Measurements from ENCODE around the gene OR4N5. TPM values are rescaled to one million over a fixed set of nuclear protein-coding genes. Genes with fewer than 3 reads are reported as not detected.

The OR4N5 gene
- polyA plus RNA-seq, 3 donors from 2014 or later: not detected

DNA sequence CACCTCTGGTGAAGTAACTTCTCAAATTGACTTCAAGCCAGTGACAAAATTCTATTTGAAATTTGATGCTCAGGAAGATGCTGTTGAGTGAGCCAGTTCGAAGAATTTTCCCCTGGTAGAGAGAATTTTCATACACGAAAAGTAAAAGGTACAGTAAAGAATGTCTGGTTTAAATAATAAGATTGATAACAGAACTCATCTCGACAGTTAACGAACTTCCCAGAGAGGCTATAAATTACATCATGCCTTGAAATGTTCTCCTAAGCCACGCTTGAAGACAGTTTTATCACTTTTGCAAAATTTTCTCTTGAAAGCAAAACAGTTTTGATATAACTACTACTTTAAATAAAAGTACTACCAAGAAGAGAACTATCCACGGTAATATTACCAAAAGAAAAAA is 37.7 kb downstream of the OR4N5 start:
- no peak overlapping the region for H3K4me3 Mint-ChIP-seq
- peaks cover 0 to 5% (median 2%) of the 10 kb centered on the region in 3 donors for H3K27me3 Mint-ChIP-seq (ENCODE audit: low read depth in 3 of 3)
- H3K36me3 Mint-ChIP-seq: no peaks in the 10 kb centered on the region
- no peak overlapping the region for H3K27ac Mint-ChIP-seq
- DNase-seq: no peak
- H3K4me1 Mint-ChIP-seq: no peaks in the 10 kb centered on the region
- H3K9me3 Mint-ChIP-seq: peaks cover 0 to 3% (median 0%) of the 10 kb centered on the region in 6 donors

- Mint-ChIP-seq H3K9me3 (peaks cover 0 to 3% (median 0%) of the 10 kb centered on the region in 6 donors), H3K27me3 (ENCODE audit: low read depth in 3 of 3) (peaks cover 0 to 5% (median 2%) of the 10 kb centered on the region in 3 donors), H3K27ac (no peak overlapping the region), H3K4me1 (no peaks in the 10 kb centered on the region), H3K4me3 (no peak overlapping the region), H3K36me3 (no peaks in the 10 kb centered on the region)
- no peak for DNase-seq
Observed at GRCh38 chr14:20177433-20177974, 38.9 kb downstream of the OR4N5 start.

- Mint-ChIP-seq H3K36me3 (no peaks in the 10 kb centered on the region), H3K9me3 (peaks cover 0 to 3% (median 0%) of the 10 kb centered on the region in 6 donors), H3K4me1 (no peaks in the 10 kb centered on the region), H3K4me3 (no peak overlapping the region), H3K27me3 (ENCODE audit: low read depth in 3 of 3) (peaks cover 0 to 5% (median 2%) of the 10 kb centered on the region in 3 donors), H3K27ac (no peak overlapping the region)
- no peak for DNase-seq
Observed at GRCh38 chr14:20179218-20179617, 40.6 kb downstream of the OR4N5 start.

- no peak for DNase-seq
- H3K27ac Mint-ChIP-seq: no peak overlapping the region
- H3K4me3 Mint-ChIP-seq: no peak overlapping the region
- H3K9me3 Mint-ChIP-seq: peaks cover 0 to 3% (median 0%) of the 10 kb centered on the region in 6 donors
- no peaks in the 10 kb centered on the region for H3K36me3 Mint-ChIP-seq
- H3K27me3 Mint-ChIP-seq (ENCODE audit: low read depth in 3 of 3): peaks cover 0 to 5% (median 2%) of the 10 kb centered on the region in 3 donors
- no peaks in the 10 kb centered on the region for H3K4me1 Mint-ChIP-seq
Observed at GRCh38 chr14:20179880-20180279, 41.3 kb downstream of the OR4N5 start.

GRCh38 chr14:20180486-20180885 is 41.9 kb downstream of the OR4N5 start:
- Mint-ChIP-seq H3K36me3 (no peaks in the 10 kb centered on the region), H3K4me3 (no peak overlapping the region), H3K27me3 (ENCODE audit: low read depth in 3 of 3) (peaks cover 0 to 2% (median 2%) of the 10 kb centered on the region in 3 donors), H3K27ac (no peak overlapping the region), H3K9me3 (peaks cover 0 to 3% (median 0%) of the 10 kb centered on the region in 6 donors), H3K4me1 (no peaks in the 10 kb centered on the region)
- DNase-seq: no peak

DNA sequence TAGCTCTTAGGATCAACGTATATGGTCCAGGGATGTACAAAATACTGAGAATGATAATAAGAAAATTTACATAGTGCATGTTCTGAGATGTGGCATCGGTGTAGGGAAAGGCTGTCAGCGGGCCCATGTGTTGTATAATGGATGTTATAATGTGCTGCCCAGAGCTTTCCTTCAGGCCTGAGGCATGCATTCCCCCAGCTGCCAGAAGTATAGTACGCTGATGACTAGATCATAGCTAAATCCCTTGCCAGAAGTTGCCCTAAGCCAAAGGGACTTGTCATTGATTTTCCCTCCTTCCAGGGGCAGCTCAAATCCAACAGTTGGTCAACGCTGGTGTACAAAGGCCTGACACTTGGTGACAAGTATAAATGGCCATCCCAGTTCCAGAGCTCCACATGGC is 45.6 kb downstream of the OR4N5 start:
- Mint-ChIP-seq H3K27ac (no peak overlapping the region), H3K4me3 (no peak overlapping the region), H3K27me3 (ENCODE audit: low read depth in 3 of 3) (peaks cover 0 to 2% (median 2%) of the 10 kb centered on the region in 3 donors), H3K9me3 (peaks cover 0 to 2% (median 0%) of the 10 kb centered on the region in 6 donors), H3K36me3 (no peaks in the 10 kb centered on the region), H3K4me1 (no peaks in the 10 kb centered on the region)
- no peak for DNase-seq

DNA sequence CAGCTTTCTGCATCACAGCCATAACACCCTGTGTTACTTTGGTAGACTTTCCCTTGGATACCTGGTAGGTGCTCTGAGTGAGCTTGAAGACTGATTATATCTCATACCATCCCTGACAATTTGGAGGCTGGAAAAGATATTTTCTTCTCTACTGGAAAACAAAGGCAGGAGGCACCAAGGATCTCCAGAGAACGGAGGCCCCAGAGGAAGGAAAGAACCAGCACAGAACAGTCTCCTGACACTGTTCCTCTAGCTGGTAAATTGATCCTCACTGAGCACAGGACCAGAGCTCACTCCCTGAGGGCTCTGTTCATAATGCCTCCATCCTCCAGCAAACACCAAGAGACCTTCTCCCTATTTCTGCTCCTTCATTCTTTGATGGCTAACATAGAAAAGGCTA is 52.0 kb downstream of the OR4N5 start, which contains the start of gene OR11G2:
Gene OR11G2 (plus strand): TSS at position 301 of the 400 bp plus-strand sequence. CDS start 6,542 bp downstream, outside the sequence.
- no peaks in the 10 kb centered on the region for H3K36me3 Mint-ChIP-seq
- no peak within 1 kb of the TSS for H3K4me3 Mint-ChIP-seq
- H3K27ac Mint-ChIP-seq: no peak within 1 kb of the TSS
- H3K9me3 Mint-ChIP-seq: peaks cover 0 to 2% (median 0%) of the 10 kb centered on the region in 6 donors
- H3K27me3 Mint-ChIP-seq (ENCODE audit: low read depth in 3 of 3): peaks cover 2 to 4% (median 2%) of the 10 kb centered on the region in 3 donors
- H3K4me1 Mint-ChIP-seq: no peaks in the 10 kb centered on the region
- DNase-seq: no peak

DNA sequence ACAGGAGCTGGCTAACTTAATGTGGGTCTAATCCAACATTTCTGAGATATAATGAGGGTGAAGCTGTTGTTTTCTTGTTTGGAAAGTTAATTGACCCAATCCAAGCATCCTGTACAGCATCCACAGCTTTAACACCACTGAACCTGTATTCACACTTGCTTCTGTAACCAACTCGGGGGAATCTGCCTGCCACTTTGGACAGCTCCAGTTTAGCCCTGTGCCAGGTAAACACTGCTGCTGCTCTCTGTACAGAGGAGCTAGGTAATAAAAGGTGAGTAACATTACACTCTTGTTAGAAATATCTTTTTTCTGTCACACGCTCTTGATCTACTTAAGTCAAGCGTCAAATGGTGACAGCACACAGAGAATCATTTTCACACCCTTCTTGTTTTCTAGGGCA is 52.8 kb downstream of the OR4N5 start:
- peaks cover 0 to 2% (median 0%) of the 10 kb centered on the region in 6 donors for H3K9me3 Mint-ChIP-seq
- DNase-seq: no peak
- no peaks in the 10 kb centered on the region for H3K4me1 Mint-ChIP-seq
- no peak overlapping the region for H3K4me3 Mint-ChIP-seq
- peaks cover 2 to 4% (median 2%) of the 10 kb centered on the region in 3 donors for H3K27me3 Mint-ChIP-seq (ENCODE audit: low read depth in 3 of 3)
- no peak overlapping the region for H3K27ac Mint-ChIP-seq
- no peaks in the 10 kb centered on the region for H3K36me3 Mint-ChIP-seq

GRCh38 chr14:20194101-20194500 is 55.5 kb downstream of the OR4N5 start:
- Mint-ChIP-seq H3K9me3 (no peaks in the 10 kb centered on the region), H3K27me3 (ENCODE audit: low read depth in 3 of 3) (peaks cover 2 to 6% (median 2%) of the 10 kb centered on the region in 3 donors), H3K36me3 (no peaks in the 10 kb centered on the region), H3K4me3 (no peak overlapping the region), H3K4me1 (no peaks in the 10 kb centered on the region), H3K27ac (no peak overlapping the region)
- no peak for DNase-seq

Other genes with a start within 250 kb of the OR4N5 start
- not detected for gene OR4K5, start 218.2 kb upstream of the OR4N5 start, polyA plus RNA-seq
- not detected for gene OR4K1, start 207.9 kb upstream of the OR4N5 start, polyA plus RNA-seq
- not detected for gene OR4K15, start 163.2 kb upstream of the OR4N5 start, polyA plus RNA-seq
- not detected for gene OR4Q2, start 136.7 kb upstream of the OR4N5 start, polyA plus RNA-seq
- gene OR4K14, start 119.5 kb upstream of the OR4N5 start, polyA plus RNA-seq: not detected
- not detected for gene OR4K13, start 102.8 kb upstream of the OR4N5 start, polyA plus RNA-seq
- gene OR4L1, start 78.8 kb upstream of the OR4N5 start, polyA plus RNA-seq: not detected
- gene OR4K17, start 28.1 kb upstream of the OR4N5 start, polyA plus RNA-seq: not detected
- gene OR11G2, start 52.1 kb downstream of the OR4N5 start, polyA plus RNA-seq: not detected
- not detected for gene OR11H6, start 84.9 kb downstream of the OR4N5 start, polyA plus RNA-seq
- gene OR11H7, start 90.2 kb downstream of the OR4N5 start, polyA plus RNA-seq: not detected
- not detected for gene OR11H4, start 100.5 kb downstream of the OR4N5 start, polyA plus RNA-seq
- 10 to 100 TPM; 24.3 to 42.4 (median 25.9) TPM for gene TTC5, start 167.1 kb downstream of the OR4N5 start, polyA plus RNA-seq
- 10 to 100 TPM; 11.0 to 16.2 (median 14.9) TPM for gene CCNB1IP1, start 194.5 kb downstream of the OR4N5 start, polyA plus RNA-seq
- 10 to 100 TPM in 2 of 3 donors, 1 to 10 TPM in 1; 8.1 to 12.8 (median 10.4) TPM for gene PARP2, start 204.8 kb downstream of the OR4N5 start, polyA plus RNA-seq